ENCODE data around the gene BECN2. TPM values are rescaled to one million over a fixed set of nuclear protein-coding genes. Genes with fewer than 3 reads are reported as not detected.

BECN2 gene
- polyA plus RNA-seq, 1 of the 3 experiments (the other 2 are of a cell fraction), result not detected

GRCh38 chr1:241950390-241950789 lies 7.2 kb upstream of the BECN2 start:
- DNase-seq, result peak; percentile 66
- peak overlapping the region; percentile 0 to 64; a peak in 1 of 4 replicates for H3K27ac ChIP-seq (ENCODE audit: low read depth in 2 of 2, low read length in 1 of 2)
- CTCF ChIA-PET, result interaction anchor here (0.6 kb wide), 2 partner anchors 26 to 518 kb away, joined by 3 read pairs; no protein-coding TSS in a partner anchor

More at GRCh38 chr1:241950390-241950789, 7.2 kb upstream of the BECN2 start:
- Histone ChIP-seq H3K9me3 (no peaks in the 10 kb centered on the region), H3K4me1 (ENCODE audit: control insufficient read depth in 1 of 2, insufficient read depth in 2 of 2, low read depth in 1 of 2, low read length in 1 of 2) (peaks cover 0 to 2% of the 10 kb centered on the region in 2 experiments; a peak in 1 of 4 replicates), H3K9ac (no peak overlapping the region), H3K4me3 (ENCODE audit: low read depth in 2 of 2, low read length in 1 of 2) (no peak overlapping the region), H3F3A (replicated peaks; ENCODE audit: insufficient read depth) (no peaks in the 10 kb centered on the region), H2AFZ (ENCODE audit: low read depth) (peak overlapping the region; percentile 12; the same call in 1 of the 2 replicates), H3K36me3 (replicated peaks in 1 of 2; ENCODE audit: control insufficient read depth in 1 of 2, insufficient read depth in 2 of 2, low read length in 1 of 2) (no peaks in the 10 kb centered on the region), H3K4me2 (no peak overlapping the region), H3K79me2 (ENCODE audit: insufficient read depth) (no peaks in the 10 kb centered on the region), H3K9me2 (no peaks in the 10 kb centered on the region), H4K20me1 (ENCODE audit: insufficient read depth) (no peaks in the 10 kb centered on the region), H3K27me3 (ENCODE audit: insufficient read depth) (no peaks in the 10 kb centered on the region)
- TF ChIP-seq EP300 (IDR thresholded peaks at IDR 0.05; ENCODE audit: borderline replicate concordance in 1 of 2, low read depth in 1 of 2, low read length in 1 of 2), result peak; percentile 8 to 54; a peak in 2 of 4 replicates
- TF ChIP-seq MEF2A (IDR thresholded peaks at IDR 0.05; ENCODE audit: borderline replicate concordance, low read depth), result no peak
- TF ChIP-seq REST (IDR thresholded peaks at IDR 0.05; ENCODE audit: low read depth, low read length), result no peak
- no peak for TF ChIP-seq YY1 (IDR thresholded peaks at IDR 0.05; ENCODE audit: low read depth)
- TF ChIP-seq FOXM1 (IDR thresholded peaks at IDR 0.05; ENCODE audit: low read depth), result no peak
- TF ChIP-seq TCF12 (IDR thresholded peaks at IDR 0.05), result peak; percentile 84
- peak; percentile 32; the same call in 1 of the 2 replicates for TF ChIP-seq POLR2AphosphoS5 (IDR thresholded peaks at IDR 0.05; ENCODE audit: low read depth, low read length)
- TF ChIP-seq JUND (IDR thresholded peaks at IDR 0.05), result peak; percentile 19; the same call in 1 of the 2 replicates
- peak; percentile 49; the same call in 1 of the 2 replicates for TF ChIP-seq FOSL2 (IDR thresholded peaks at IDR 0.05; ENCODE audit: borderline replicate concordance, low read depth)
- TF ChIP-seq PBX3 (IDR thresholded peaks at IDR 0.05), result peak; percentile 65
- TF ChIP-seq NFIC (IDR thresholded peaks at IDR 0.05; ENCODE audit: borderline replicate concordance), result no peak; the same call in 1 of the 2 replicates
- TF ChIP-seq FOXJ3 (CRISPR knock-in tag; IDR thresholded peaks at IDR 0.05), result no peak
- TF ChIP-seq CTCF (IDR thresholded peaks at IDR 0.05), result no peak
- no peak for TF ChIP-seq RFX5 (IDR thresholded peaks at IDR 0.05; ENCODE audit: low read length)
- no peak for TF ChIP-seq GATA2 (CRISPR knock-in tag; IDR thresholded peaks at IDR 0.05)
- TF ChIP-seq TEAD4 (IDR thresholded peaks at IDR 0.05; ENCODE audit: borderline replicate concordance, insufficient read depth), result no peak
- TF ChIP-seq TAF1 (IDR thresholded peaks at IDR 0.05; ENCODE audit: borderline replicate concordance, low read depth, low read length), result no peak
- 26% methylated on average over 5 of the region's 5 CpGs for WGBS (ENCODE audit: low lambda C conversion rate)
- POLR2A ChIA-PET, result no interaction called here
